Measurements from ENCODE around the gene RPL29. TPM values are rescaled to one million over a fixed set of nuclear protein-coding genes. Genes with fewer than 3 reads are reported as not detected.

The RPL29 gene
- total and polyA plus RNA-seq, 2 donors (not counting 3 experiments of a cell fraction or from before 2014, with no cell fraction given) = 1,236 to 2,177 TPM

GRCh38 chr3:51961011-51961410, 34.7 kb downstream of the RPL29 start:
- no peak for FAIRE-seq
- Histone ChIP-seq H2AFZ (ENCODE audit: low read depth, low read length) (no peak overlapping the region), H3K27me3 (ENCODE audit: control insufficient read depth in 2 of 2, insufficient read depth in 2 of 2, low read length in 2 of 2) (no peaks in the 10 kb centered on the region), H4K20me1 (replicated peaks; ENCODE audit: control insufficient read depth, extremely low read depth, insufficient read depth, low read length) (no peaks in the 10 kb centered on the region), H3K9me1 (replicated peaks; ENCODE audit: control insufficient read depth, extremely low read depth, insufficient read depth, low read length) (no peaks in the 10 kb centered on the region), H3K9ac (replicated peaks; ENCODE audit: extremely low read depth, insufficient read depth, low read length) (no peak overlapping the region), H3K4me1 (ENCODE audit: control insufficient read depth, extremely low read depth, insufficient read depth, low read length) (no peaks in the 10 kb centered on the region), H3K79me2 (ENCODE audit: control insufficient read depth, insufficient read depth, low read length) (no peaks in the 10 kb centered on the region), H3K27ac (ENCODE audit: insufficient read depth, low read depth, low read length) (no peak overlapping the region), H3K36me3 (ENCODE audit: control insufficient read depth in 2 of 2, extremely low read depth in 1 of 2, insufficient read depth in 2 of 2, low read length in 2 of 2) (peaks cover 0 to 2% of the 10 kb centered on the region in 2 experiments), H3K9me3 (replicated peaks; ENCODE audit: control insufficient read depth, insufficient read depth, low read length) (no peaks in the 10 kb centered on the region), H3K4me2 (ENCODE audit: insufficient read depth, low read length) (no peak overlapping the region), H3K4me3 (replicated peaks in 1 of 3; ENCODE audit: insufficient read depth in 1 of 3, low read depth in 1 of 3, low read length in 3 of 3) (no peak overlapping the region)
- dilution Hi-C loops (cut with MboI; ENCODE audit: extremely low pct_ligation_motif_present, low sequenced_read_pairs) (no loop called here), intact Hi-C loops (cut with micrococcal nuclease) (no loop called here)
- no TSS peak for BruUV-seq (replicated peaks)
- no peak for DNase-seq (ENCODE audit: low read depth, low spot score)
- ChIA-PET POLR2A (no interaction called here), CTCF (interaction anchor here (0.9 to 4.1 kb wide), 2 partner anchors 12 to 14 kb away, joined by 3 to 20 read pairs; partner anchors contain the start of genes ABHD14A and ABHD14B)
- no peak for TF ChIP-seq CTCF (IDR thresholded peaks at IDR 0.05; ENCODE audit: extremely low read depth in 1 of 2, insufficient read depth in 1 of 2, low read depth in 1 of 2, low read length in 2 of 2)
- TF ChIP-seq MAX (IDR thresholded peaks at IDR 0.05; ENCODE audit: insufficient read depth, insufficient read length) = no peak
- no peak for TF ChIP-seq POLR2AphosphoS5 (IDR thresholded peaks at IDR 0.05; ENCODE audit: insufficient read depth, low read depth, low read length)
- TF ChIP-seq MYC (IDR thresholded peaks at IDR 0.05; ENCODE audit: low read depth, low read length) = no peak
- TF ChIP-seq EZH2 (IDR thresholded peaks at IDR 0.05; ENCODE audit: borderline replicate concordance, low read depth, low read length, severe bottlenecking) = no peak
- TF ChIP-seq JUN (IDR thresholded peaks at IDR 0.05; ENCODE audit: borderline replicate concordance, insufficient read depth, insufficient read length, low read depth) = no peak
- TF ChIP-seq FOS (IDR thresholded peaks at IDR 0.05; ENCODE audit: borderline replicate concordance, insufficient read depth, low read length) = no peak
- TF ChIP-seq POLR2A (IDR thresholded peaks at IDR 0.05; ENCODE audit: low read depth, low read length) = no peak
- TF ChIP-seq GATA2 (IDR thresholded peaks at IDR 0.05; ENCODE audit: insufficient read depth, insufficient read length, low read depth, low read length) = no peak

Data from endothelial cell of umbilical vein (primary cell).